H1 (cell line): ENCODE measurements around the gene OLFM1. TPM values are rescaled to one million over a fixed set of nuclear protein-coding genes. Genes with fewer than 3 reads are reported as not detected.

ENCODE experiments used
- CTCF ChIA-PET: fragments of 300-600 bp; sonication (Branson Sonifier 250); formaldehyde crosslinking; loops from one replicate; lab custom pipeline; 2021; ENCODE audit not compliant: partially characterized antibody; lab: Charles Lee
- POLR2A ChIA-PET: fragments of 300-600 bp; sonication (Branson Sonifier 250); formaldehyde crosslinking; loops from one replicate; lab custom pipeline; 2021; ENCODE audit warnings: inconsistent platforms; ENCODE audit not compliant: partially characterized antibody; lab: Charles Lee
- DNase-seq, 2 experiments: peaks; one replicate each; pipeline versions ENCODE4 v3.0.0 to v3.0.0-alpha.2; 2010 to 2022; ENCODE audit warnings: low spot score in 2 of 2, low read depth in 1 of 2, mixed read lengths in 1 of 2
- FAIRE-seq: peaks from 2 replicates; lab custom pipeline; 2011; peaks lifted over from hg19 to GRCh38; lab: Jason Lieb, UNC
- H2AFZ ChIP-seq: 2 replicates; pipeline ENCODE4 v1.8.1; 2012; ENCODE audit warnings: low read length, inconsistent platforms
- H2AK5ac ChIP-seq: 2 replicates; pipeline ENCODE4 v1.6.1; 2013; ENCODE audit warnings: low read depth, low read length
- H2BK120ac ChIP-seq: replicated peaks from 2 replicates; pipeline ENCODE3; 2013; ENCODE audit warnings: low read depth, low read length, inconsistent platforms
- H2BK12ac ChIP-seq: 2 replicates; pipeline ENCODE4 v1.6.1; 2013; ENCODE audit warnings: low read depth, low read length
- H2BK15ac ChIP-seq: 2 replicates; pipeline ENCODE4 v1.6.1; 2013; ENCODE audit warnings: low read length
- H2BK20ac ChIP-seq: 2 replicates; pipeline ENCODE4 v1.6.1; 2013; ENCODE audit warnings: low read length
- H2BK5ac ChIP-seq: 2 replicates; pipeline ENCODE4 v1.6.1; 2013; ENCODE audit warnings: low read depth, low read length
- H3K14ac ChIP-seq: 2 replicates; pipeline ENCODE4 v1.6.1; 2013; ENCODE audit warnings: inconsistent platforms; ENCODE audit not compliant: insufficient read length
- H3K18ac ChIP-seq: 2 replicates; pipeline ENCODE4 v1.6.1; 2013; ENCODE audit warnings: low read length; ENCODE audit errors: extremely low read depth
- H3K23ac ChIP-seq: 2 replicates; pipeline ENCODE4 v1.6.1; 2013; ENCODE audit warnings: inconsistent platforms; ENCODE audit not compliant: insufficient read length
- H3K23me2 ChIP-seq: 2 replicates; pipeline ENCODE4 v1.6.1; 2013; ENCODE audit warnings: low read depth, low read length
- H3K27ac ChIP-seq: 2 replicates; pipeline ENCODE4 v1.6.1; 2011; ENCODE audit warnings: low read depth, low read length, inconsistent platforms
- H3K27me3 ChIP-seq, 4 experiments: replicated peaks in 1 of 4; 1 replicate in 1 of 4; 2 replicates in 3 of 4; pipeline versions ENCODE4 v1.6.1 to v1.8.1; 2011 to 2013; ENCODE audit warnings: low read length in 3 of 4, mild to moderate bottlenecking in 3 of 4, inconsistent platforms in 2 of 4, mixed read lengths in 2 of 4, moderate library complexity in 1 of 4; ENCODE audit not compliant: control insufficient read depth in 3 of 4, insufficient read depth in 3 of 4; ENCODE audit errors: extremely low read depth in 1 of 4
- H3K36me3 ChIP-seq, 4 experiments: 2 replicates each; pipeline versions ENCODE4 v1.6.1 to v1.8.1; 2011 to 2013; ENCODE audit warnings: mild to moderate bottlenecking in 4 of 4, low read length in 3 of 4, moderate library complexity in 2 of 4, control low read depth in 1 of 4, inconsistent platforms in 1 of 4; ENCODE audit not compliant: insufficient read depth in 4 of 4, control insufficient read depth in 2 of 4
- H3K4ac ChIP-seq: replicated peaks from 2 replicates; pipeline ENCODE3; 2013; ENCODE audit warnings: low read length, low read depth, mixed read lengths, inconsistent platforms; ENCODE audit not compliant: insufficient read length
- H3K4me1 ChIP-seq, 4 experiments: replicated peaks in 1 of 4; 1 replicate in 1 of 4; 2 replicates in 3 of 4; pipeline versions ENCODE4 v1.6.1 to v1.8.1; 2011 to 2013; ENCODE audit warnings: low read length in 3 of 4, inconsistent platforms in 2 of 4, mixed read lengths in 1 of 4; ENCODE audit not compliant: insufficient read depth in 4 of 4, control insufficient read depth in 3 of 4
- H3K4me2 ChIP-seq, 2 experiments: 2 replicates each; pipeline versions ENCODE4 v1.6.1 to v1.8.1; 2011 to 2013; ENCODE audit warnings: low read depth in 2 of 2, low read length in 2 of 2, control low read depth in 1 of 2, inconsistent platforms in 1 of 2, mild to moderate bottlenecking in 1 of 2; ENCODE audit not compliant: insufficient read depth in 1 of 2
- H3K4me3 ChIP-seq, 4 experiments: fragments of 200-600, 300-600 bp in 1 of 4; sonication (generic), shearing (Covaris generic), sonication (Bioruptor Twin) in 1 of 4; 2 replicates each; pipeline versions ENCODE4 v1.5.1 to v1.8.1; 2011 to 2016; ENCODE audit warnings: low read length in 4 of 4, low read depth in 3 of 4, control low read depth in 2 of 4, inconsistent platforms in 2 of 4, mild to moderate bottlenecking in 2 of 4, mixed read lengths in 1 of 4, moderate library complexity in 1 of 4; ENCODE audit not compliant: insufficient read depth in 2 of 4; ENCODE audit errors: extremely low read depth in 1 of 4
- H3K56ac ChIP-seq: replicated peaks from 2 replicates; pipeline ENCODE3; 2013; ENCODE audit warnings: low read depth, mild to moderate bottlenecking, mixed read lengths, low read length, inconsistent platforms; ENCODE audit not compliant: insufficient read length
- H3K79me1 ChIP-seq: 2 replicates; pipeline ENCODE4 v1.6.1; 2013; ENCODE audit warnings: low read depth, low read length, control low read depth
- H3K79me2 ChIP-seq, 2 experiments: 2 replicates each; pipeline versions ENCODE4 v1.6.1 to v1.8.1; 2012 to 2013; ENCODE audit warnings: low read length in 2 of 2, mild to moderate bottlenecking in 2 of 2, inconsistent platforms in 1 of 2; ENCODE audit not compliant: insufficient read depth in 2 of 2, control insufficient read depth in 1 of 2
- H3K9ac ChIP-seq, 4 experiments: replicated peaks in 1 of 4; 1 replicate in 1 of 4; 2 replicates in 3 of 4; pipeline versions ENCODE4 v1.6.1 to v1.8.1; 2011 to 2013; ENCODE audit warnings: low read depth in 3 of 4, low read length in 3 of 4, control low read depth in 2 of 4, mild to moderate bottlenecking in 2 of 4, moderate library complexity in 2 of 4, inconsistent platforms in 1 of 4; ENCODE audit errors: extremely low read depth in 1 of 4
- H3K9me3 ChIP-seq, 2 experiments: 2 replicates each; pipeline versions ENCODE4 v1.6.1 to v1.8.1; 2012 to 2013; ENCODE audit warnings: mild to moderate bottlenecking in 2 of 2, moderate library complexity in 2 of 2, control low read depth in 1 of 2, inconsistent platforms in 1 of 2, low read depth in 1 of 2, low read length in 1 of 2, mixed read lengths in 1 of 2; ENCODE audit not compliant: insufficient read depth in 2 of 2
- H4K20me1 ChIP-seq, 2 experiments: replicated peaks in 1 of 2; 2 replicates each; pipeline versions ENCODE3 to v1.8.1; 2011 to 2013; ENCODE audit warnings: inconsistent platforms in 2 of 2, low read length in 2 of 2, mild to moderate bottlenecking in 1 of 2; ENCODE audit not compliant: insufficient read depth in 2 of 2, control insufficient read depth in 1 of 2
- H4K5ac ChIP-seq: 2 replicates; pipeline ENCODE4 v1.6.1; 2013; ENCODE audit warnings: low read length, low read depth, mixed read lengths, inconsistent platforms; ENCODE audit not compliant: insufficient read length
- H4K8ac ChIP-seq: 2 replicates; pipeline ENCODE4 v1.8.0; 2013; ENCODE audit warnings: mild to moderate bottlenecking, moderate library complexity, low read length, inconsistent platforms; ENCODE audit not compliant: insufficient read depth; ENCODE audit errors: extremely low read depth
- H4K91ac ChIP-seq: replicated peaks from 2 replicates; pipeline ENCODE3; 2013; ENCODE audit warnings: low read length, mixed read lengths, inconsistent platforms; ENCODE audit not compliant: insufficient read length
- CBX5 ChIP-seq: fragments of 300-800, 300-1000 bp; sonication (generic); IDR thresholded peaks from 2 replicates; pipeline ENCODE4 v1.7.1; 2016; ENCODE audit warnings: antibody characterized with exemption, low read length, low read depth
- CEBPB ChIP-seq: IDR thresholded peaks from 2 replicates; pipeline ENCODE4 v1.6.1; 2012; ENCODE audit warnings: low read depth, low read length
- GTF2F1 ChIP-seq: IDR thresholded peaks from 2 replicates; pipeline ENCODE4 v1.6.1; 2012; ENCODE audit warnings: low read depth, low read length, improper control_type of control experiment, borderline replicate concordance
- TAF7 ChIP-seq: optimal IDR thresholded peaks from 2 replicates; pipeline ENCODE3; 2011; ENCODE audit warnings: low read depth, mild to moderate bottlenecking, inconsistent platforms, low read length, moderate library complexity, borderline replicate concordance
- YY1 ChIP-seq: IDR thresholded peaks from 2 replicates; pipeline ENCODE4 v1.6.1; 2011; ENCODE audit warnings: low read depth, mild to moderate bottlenecking, low read length
- WGBS, 2 experiments: shearing (Covaris generic) in 1 of 2; methylation state at CpG; one replicate each; pipeline versions ENCODE4 v1.1.6 to v1.1.7; 2013 to 2015; ENCODE audit warnings: low lambda C conversion rate in 2 of 2, mixed read lengths in 2 of 2, inconsistent platforms in 1 of 2, low coverage in 1 of 2, missing lambda C conversion rate in 1 of 2; ENCODE audit not compliant: insufficient replicate concordance in 2 of 2, insufficient coverage in 1 of 2, insufficient read length in 1 of 2; ENCODE audit errors: extremely low coverage in 1 of 2, missing lambda C conversion rate in 1 of 2; 5-methylcytosine and 5-hydroxymethylcytosine counted together
- polyA plus RNA-seq, 7 experiments: library from polyadenylated mRNA; depleted of rRNA in 3 of 7; stranded (reverse) in 5 of 7; unstranded in 2 of 7; fragments of >200 nt in 5 of 7; fragments of 200-250 nt in 2 of 7; gene quantifications; 1 replicate in 5 of 7; 2 replicates in 1 of 7; 4 replicates in 1 of 7; pipeline versions ENCODE4 v1.2.1 to v1.2.3, GENCODE V29; 2011 to 2013; ENCODE audit warnings: missing spikeins in 2 of 7, mixed read lengths in 2 of 7
- total RNA-seq: library from RNA; stranded (reverse); fragmentation: NEBNext Ultra II Directional; extraction: Animal tissue kit (Norgen Biotek cat#: 25700); gene quantifications from 2 replicates; pipeline ENCODE4 v1.2.1, GENCODE V29; 2021

Gene OLFM1
- total and polyA plus RNA-seq, 2 of the 8 experiments (the other 6 are each of a cell fraction or from before 2014, with no cell fraction given) = 53.0 to 53.4 TPM

DNA sequence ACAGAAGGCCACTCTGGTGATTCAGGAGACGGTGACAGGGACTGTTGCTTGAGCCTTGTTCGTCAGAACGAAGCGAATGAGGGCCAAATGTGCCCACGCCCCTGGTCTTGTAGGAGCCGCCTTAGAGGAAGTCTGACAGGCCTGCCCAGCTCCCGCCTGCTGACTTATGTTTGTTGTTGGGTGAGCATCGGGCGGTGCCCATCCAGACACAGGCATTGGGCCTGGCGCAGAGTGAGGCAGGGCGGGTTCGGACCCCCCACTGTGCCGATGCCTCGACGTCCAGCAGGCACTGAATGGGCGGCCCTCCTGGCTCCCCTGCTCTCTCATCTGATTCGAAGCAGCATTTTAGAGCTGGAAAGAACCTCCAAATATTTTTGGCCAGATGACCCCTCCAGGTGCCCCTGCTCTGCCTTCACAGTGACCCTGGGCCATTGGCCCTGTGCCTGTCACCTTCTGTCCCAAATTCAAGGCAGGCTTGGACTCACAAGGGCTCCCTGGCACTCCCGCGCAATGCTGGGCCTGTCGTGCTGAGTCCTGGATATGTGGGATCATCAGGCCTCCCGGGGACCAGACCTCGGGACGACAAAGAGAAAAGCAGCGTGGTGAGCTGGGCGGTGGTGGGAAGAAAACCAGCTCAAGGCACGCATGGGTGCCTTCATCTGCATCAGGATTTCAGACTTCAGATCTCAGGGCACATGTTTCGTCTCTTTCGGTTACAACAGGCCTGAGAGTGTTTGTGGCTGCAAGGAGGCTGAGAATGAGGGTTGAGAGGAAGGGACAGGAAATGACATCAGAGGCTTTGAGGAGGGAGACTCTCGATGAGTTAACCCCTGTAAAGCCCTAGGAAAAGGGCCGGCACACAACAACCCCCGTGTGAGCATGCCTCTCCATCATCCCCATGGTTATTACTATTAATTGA, 37.1 kb upstream of the OLFM1 start:
- no peak overlapping the region for H3K18ac ChIP-seq
- no peak for DNase-seq
- ChIA-PET POLR2A (no interaction called here), CTCF (interaction anchor here (0.8 to 1.1 kb wide), 2 partner anchors 26 to 27 kb away, joined by 3 read pairs; no protein-coding TSS in a partner anchor)
- H3K9me3 ChIP-seq = peaks cover 0 to 4% of the 10 kb centered on the region in 2 experiments; a peak in 1 of 4 replicates
- no peak overlapping the region for H3K4me3 ChIP-seq
- H3K56ac ChIP-seq = no peak overlapping the region
- no peaks in the 10 kb centered on the region for H3K23me2 ChIP-seq
- H3K9ac ChIP-seq = no peak overlapping the region
- H4K91ac ChIP-seq = no peak overlapping the region
- no peak overlapping the region for H3K4ac ChIP-seq
- no peak overlapping the region for H2BK120ac ChIP-seq
- no peak overlapping the region for H3K4me2 ChIP-seq
- H3K36me3 ChIP-seq = no peaks in the 10 kb centered on the region
- no peak overlapping the region for H3K27ac ChIP-seq
- H2BK12ac ChIP-seq = no peak overlapping the region
- H2AK5ac ChIP-seq = no peak overlapping the region
- H2AFZ ChIP-seq = no peak overlapping the region
- H2BK5ac ChIP-seq = no peak overlapping the region
- no peak overlapping the region for H4K8ac ChIP-seq
- no peak overlapping the region for H4K5ac ChIP-seq
- H2BK20ac ChIP-seq = no peak overlapping the region
- WGBS, 2 experiments = 91% methylated on average over 31 of the region's 31 CpGs; no CpG with 5 or more reads in 1 of the 2 experiments
- H4K20me1 ChIP-seq = no peaks in the 10 kb centered on the region
- no peak overlapping the region for H3K14ac ChIP-seq
- H3K79me2 ChIP-seq = no peaks in the 10 kb centered on the region
- H2BK15ac ChIP-seq = no peak overlapping the region
- FAIRE-seq = no peak
- H3K4me1 ChIP-seq = no peaks in the 10 kb centered on the region
- no peak overlapping the region for H3K23ac ChIP-seq
- H3K79me1 ChIP-seq = no peaks in the 10 kb centered on the region
- no peaks in the 10 kb centered on the region for H3K27me3 ChIP-seq
- TF ChIP-seq YY1 = no peak
- TF ChIP-seq TAF7 = no peak
- no peak for TF ChIP-seq CBX5
- TF ChIP-seq CEBPB = no peak
- no peak for TF ChIP-seq GTF2F1
